ENCODE measurements around the gene GIGYF2.

DNA sequence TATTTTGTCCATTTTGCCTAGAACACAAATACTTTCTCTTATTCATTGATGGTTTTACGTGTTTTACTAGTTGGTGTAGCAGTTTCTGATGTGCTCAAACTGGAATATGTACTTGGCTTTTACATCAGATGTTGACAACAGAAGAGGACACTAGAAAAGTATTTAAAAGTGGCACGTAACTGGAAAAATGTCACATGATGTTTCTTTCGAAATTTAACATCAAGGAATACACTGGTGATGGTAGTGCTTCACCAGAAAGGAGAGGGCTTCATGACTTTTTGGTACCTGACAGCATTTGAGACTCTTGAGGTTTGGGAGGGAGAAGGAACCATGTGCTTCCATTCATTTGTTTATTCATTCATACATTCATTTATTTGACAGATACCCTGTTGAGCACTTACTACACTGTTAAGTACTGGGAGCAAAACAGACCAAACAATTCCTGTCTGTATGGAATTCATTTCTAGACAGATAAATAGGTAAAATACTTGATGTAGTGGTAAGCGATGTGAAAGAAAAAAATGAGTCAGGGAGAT is 1.5 kb downstream of the GIGYF2 start:
- TF ChIP-seq, protein P1, sequence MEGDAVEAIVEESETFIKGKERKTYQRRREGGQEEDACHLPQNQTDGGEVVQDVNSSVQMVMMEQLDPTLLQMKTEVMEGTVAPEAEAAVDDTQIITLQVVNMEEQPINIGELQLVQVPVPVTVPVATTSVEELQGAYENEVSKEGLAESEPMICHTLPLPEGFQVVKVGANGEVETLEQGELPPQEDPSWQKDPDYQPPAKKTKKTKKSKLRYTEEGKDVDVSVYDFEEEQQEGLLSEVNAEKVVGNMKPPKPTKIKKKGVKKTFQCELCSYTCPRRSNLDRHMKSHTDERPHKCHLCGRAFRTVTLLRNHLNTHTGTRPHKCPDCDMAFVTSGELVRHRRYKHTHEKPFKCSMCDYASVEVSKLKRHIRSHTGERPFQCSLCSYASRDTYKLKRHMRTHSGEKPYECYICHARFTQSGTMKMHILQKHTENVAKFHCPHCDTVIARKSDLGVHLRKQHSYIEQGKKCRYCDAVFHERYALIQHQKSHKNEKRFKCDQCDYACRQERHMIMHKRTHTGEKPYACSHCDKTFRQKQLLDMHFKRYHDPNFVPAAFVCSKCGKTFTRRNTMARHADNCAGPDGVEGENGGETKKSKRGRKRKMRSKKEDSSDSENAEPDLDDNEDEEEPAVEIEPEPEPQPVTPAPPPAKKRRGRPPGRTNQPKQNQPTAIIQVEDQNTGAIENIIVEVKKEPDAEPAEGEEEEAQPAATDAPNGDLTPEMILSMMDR (IDR thresholded peaks at IDR 0.05): no peak
- TF ChIP-seq POLR2A (IDR thresholded peaks at IDR 0.05; ENCODE audit: low read depth) (no peak), EP300 (IDR thresholded peaks at IDR 0.05) (no peak), POLR2AphosphoS5 (IDR thresholded peaks at IDR 0.05) (no peak)

Data from esophagus muscularis mucosa (tissue), 4 donors.